Placental pericyte (primary cell): ENCODE results near the gene OST4. TPM values are rescaled to one million over a fixed set of nuclear protein-coding genes. Genes with fewer than 3 reads are reported as not detected.

Source experiments
- total RNA-seq: library from RNA; depleted of rRNA; stranded (reverse); fragments of >200 nt; gene quantifications from 2 replicates; pipeline ENCODE4 v1.2.3, GENCODE V29; 2012

OST4 gene
- 124 and 174 TPM in 2 replicates for total RNA-seq

DNA sequence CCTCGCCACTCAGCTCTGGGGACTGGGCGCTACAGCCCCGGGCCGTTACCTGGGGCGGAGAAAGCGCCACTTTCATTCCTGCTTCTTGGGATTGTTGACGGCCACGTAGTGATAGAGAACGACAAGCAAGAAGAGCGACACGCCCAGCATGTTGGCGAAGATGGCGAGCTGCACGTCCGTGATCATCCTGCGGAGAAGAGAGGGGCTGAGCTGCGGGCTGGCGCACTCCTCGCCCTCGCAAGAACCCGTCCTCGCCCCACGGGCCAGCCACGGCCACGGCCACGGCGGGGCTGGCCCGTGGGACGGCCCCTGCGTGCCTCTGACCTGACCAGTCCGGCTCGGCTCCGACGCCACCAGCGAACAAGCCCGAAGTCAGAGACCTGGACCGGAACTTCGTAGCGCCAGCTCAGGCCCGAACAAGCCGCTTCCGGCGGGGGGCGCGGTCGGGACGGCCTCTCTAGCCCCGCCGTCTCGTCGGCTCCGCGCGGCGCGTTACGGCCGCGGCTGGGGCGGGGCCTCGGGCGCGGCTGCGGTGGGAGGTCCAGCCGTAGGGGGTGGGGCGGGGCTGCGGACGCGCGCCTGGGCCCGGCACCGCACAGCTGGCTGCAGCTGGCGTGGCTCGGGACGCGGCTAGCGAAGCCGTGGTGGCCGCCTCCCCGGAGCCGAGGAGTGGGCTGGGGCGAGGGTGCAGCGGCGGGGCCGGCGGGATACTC lies at the start of gene OST4:
TSS of gene OST4 (minus strand) at position 378 of the 713 bp plus-strand sequence.

DNA sequence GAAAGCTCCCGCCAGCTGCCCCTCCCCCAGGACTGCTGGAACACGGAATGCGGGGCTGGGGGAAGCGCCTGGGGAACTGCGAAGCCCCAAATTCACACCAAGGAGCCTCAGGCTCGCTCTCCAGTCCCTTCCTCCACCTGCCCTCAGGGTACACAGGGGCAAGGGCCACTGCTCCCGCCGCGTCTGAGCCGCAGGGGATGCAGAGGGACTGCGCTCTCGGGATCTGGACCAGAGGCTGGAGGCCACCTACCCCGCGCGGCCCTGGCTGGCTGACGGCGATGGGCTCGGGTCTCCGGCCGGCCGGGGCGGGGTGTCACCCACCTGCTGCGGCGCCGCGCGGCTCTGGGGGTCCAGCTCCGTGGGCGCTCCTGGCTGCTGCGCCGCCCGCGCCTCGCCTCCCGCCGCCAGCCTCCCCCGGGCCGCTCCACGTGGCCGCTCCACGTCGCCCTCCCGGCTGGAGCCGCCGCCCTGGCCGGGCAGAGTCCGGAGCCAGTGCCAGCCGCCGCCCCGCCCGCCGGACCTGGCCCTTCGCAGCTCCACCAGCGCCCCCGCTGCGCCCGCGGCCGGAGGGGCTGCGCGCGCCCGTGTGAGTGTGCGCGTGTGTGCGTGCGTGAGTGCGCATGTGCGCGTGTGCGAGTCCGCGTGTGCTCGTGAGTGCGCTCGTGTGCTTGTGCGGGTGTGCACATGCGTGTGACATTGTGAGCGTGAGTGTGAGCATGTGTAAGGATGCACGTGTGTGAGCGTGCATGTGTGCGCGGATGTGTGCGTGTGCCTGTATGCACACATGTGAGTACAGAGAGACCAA lies 47.3 kb upstream of the OST4 start, which contains the start of gene CGREF1:
TSS of gene CGREF1 (minus strand) at position 604 of the 805 bp plus-strand sequence. CDS start 14,762 bp downstream, outside the sequence.

DNA sequence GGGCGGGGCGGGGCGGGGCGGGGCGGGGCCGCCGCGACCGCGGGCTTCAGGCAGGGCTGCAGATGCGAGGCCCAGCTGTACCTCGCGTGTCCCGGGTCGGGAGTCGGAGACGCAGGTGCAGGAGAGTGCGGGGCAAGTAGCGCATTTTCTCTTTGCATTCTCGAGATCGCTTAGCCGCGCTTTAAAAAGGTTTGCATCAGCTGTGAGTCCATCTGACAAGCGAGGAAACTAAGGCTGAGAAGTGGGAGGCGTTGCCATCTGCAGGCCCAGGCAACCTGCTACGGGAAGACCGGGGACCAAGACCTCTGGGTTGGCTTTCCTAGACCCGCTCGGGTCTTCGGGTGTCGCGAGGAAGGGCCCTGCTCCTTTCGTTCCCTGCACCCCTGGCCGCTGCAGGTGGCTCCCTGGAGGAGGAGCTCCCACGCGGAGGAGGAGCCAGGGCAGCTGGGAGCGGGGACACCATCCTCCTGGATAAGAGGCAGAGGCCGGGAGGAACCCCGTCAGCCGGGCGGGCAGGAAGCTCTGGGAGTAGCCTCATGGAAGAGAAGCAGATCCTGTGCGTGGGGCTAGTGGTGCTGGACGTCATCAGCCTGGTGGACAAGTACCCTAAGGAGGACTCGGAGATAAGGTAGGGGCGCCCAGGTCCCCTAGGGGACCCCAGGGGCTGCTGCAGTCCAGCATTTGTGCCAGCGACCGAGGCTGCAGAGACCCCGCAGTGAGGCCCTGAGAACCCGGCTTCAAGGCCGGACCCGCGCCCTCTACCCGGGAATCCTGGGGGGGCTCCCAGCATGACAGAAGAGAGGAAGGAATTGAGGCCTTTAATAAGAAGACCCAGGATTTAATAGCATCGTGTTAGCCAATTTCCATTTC lies 15.5 kb upstream of the OST4 start, which contains the start of gene KHK:
TSS of gene KHK (plus strand) at position 49 of the 870 bp plus-strand sequence. CDS start at position 537, 488 bp downstream.

DNA sequence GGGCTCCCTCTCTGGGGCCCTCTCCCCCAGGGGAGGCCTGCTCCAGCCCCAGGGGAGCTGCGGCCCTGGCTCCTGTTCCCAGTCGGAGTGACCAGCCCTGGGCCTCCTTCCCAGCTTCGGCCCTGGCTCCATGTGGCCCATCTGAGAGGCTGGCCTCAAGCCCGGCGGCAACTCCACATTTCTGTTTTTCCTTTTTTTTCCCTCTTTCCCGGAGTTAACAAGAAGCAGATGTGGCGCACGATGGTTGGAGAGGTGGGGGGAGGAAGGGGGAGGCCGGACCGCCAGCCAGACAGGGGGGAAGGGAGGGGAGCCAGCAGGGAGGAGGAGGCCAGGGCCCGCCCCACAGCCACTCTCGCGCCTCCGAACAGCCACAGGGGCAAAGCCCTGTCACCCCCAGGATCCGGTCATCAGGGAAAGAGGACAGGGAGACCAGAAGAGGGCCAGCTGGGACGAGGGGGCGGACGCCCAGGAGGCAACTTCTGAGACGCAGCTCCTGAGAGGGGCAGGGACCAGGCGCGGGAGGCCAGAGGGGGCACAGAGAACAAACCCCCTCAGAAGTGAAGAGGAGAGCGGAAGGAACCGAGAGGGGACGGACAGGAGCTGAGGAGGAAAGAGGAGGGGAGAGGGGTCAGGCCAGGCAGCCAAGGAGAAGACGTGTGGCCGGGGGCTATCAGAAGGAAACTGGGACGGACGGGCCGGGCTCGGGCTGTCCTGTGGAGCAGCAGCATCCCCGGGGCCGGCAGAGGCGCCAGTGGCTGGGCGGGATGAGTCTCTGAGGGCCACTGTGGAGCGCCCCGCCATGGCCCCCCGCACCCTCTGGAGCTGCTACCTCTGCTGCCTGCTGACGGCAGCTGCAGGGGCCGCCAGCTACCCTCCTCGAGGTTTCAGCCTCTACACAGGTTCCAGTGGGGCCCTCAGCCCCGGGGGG lies 7.1 kb upstream of the OST4 start, which contains the start of gene EMILIN1:
TSS of gene EMILIN1 (plus strand) at position 349 of the 928 bp plus-strand sequence. CDS start at position 800, 451 bp downstream.

DNA sequence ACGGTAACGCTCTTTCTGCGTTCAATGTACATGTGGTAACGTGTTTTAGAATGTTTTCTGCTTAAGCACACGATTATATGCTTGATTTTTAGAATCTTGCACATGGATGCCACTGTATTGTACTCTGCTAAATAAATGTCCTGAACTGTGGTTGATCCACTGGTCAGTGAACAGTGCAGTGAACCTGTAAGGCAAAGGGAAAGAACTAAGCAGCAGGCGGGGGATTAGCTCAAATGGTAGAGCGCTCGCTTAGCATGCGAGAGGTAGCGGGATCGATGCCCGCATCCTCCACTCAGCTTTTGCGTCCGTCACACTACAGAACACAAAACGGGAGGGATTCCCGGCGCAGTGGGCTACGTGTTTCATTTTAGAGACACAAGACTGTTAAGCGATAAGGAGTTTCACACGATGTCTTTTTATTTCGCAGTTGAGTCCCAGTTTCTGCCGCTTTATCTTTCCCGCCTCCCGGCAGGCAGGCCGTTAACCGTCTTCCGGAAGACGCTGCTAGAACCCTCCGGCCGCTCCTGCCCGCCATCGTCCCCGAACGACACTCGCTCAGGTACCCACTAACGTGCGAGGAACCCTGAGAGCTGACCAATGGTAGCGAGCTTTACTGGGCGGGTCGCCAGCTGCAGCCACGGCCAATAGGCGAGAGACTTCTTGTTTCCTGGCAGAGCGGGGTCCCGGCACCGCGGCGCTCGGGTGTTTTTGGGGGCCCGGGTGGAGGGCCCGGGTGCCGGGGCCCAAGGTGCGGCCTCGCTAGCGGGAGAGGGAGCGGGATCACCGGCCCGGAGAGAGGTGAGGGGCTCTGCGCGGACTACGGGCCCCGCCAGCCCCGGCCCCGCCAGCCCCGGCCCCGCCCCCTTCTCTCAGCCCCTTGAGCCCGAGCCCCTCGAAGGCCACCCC lies 20.2 kb downstream of the OST4 start, which contains the start of gene AGBL5:
TSS of gene AGBL5 (plus strand) at position 673 of the 906 bp plus-strand sequence. CDS start 1,291 bp downstream, outside the sequence.

DNA sequence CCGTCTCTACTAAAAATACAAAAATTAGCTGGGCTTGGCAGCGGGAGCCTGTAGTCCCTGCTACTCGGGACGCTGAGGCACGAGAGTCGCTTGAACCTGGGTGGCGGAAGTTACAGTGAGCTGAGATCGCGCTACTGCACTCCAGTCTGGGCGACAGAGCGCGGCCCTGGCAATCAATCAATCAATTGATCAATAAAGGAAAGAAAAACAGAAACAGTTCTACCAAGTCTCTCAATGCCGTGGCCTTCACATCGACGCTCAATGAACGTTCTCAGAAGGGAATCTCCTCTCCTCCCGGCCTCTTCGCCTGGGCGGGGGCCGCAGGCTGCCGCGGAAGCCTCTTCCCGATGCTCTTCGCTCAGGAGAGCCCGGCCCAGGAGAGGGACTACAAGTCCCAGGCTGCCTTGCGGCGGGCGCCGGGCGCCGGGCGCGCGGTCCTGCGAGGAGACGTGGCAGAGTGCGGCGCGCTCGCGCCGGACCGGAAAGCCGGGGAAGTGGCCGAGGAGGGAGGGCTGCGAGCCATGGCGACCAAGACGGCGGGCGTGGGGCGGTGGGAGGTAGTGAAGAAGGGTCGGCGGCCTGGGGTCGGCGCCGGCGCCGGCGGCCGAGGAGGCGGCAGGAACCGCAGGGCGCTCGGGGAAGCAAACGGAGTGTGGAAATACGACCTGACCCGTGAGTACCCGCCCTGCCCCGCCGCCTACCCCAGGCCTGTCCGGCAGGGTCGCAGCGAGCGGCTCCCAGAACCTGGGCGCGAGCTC lies 38.8 kb downstream of the OST4 start, which contains the start of gene TMEM214:
TSS of gene TMEM214 (plus strand) at position 471 of the 758 bp plus-strand sequence. CDS start at position 522, 51 bp downstream.

Other genes with a start within 250 kb of the OST4 start
- gene DPYSL5, start 223.5 kb downstream of the OST4 start, total RNA-seq = not detected in 2 replicates
- gene MAPRE3, start 101.0 kb downstream of the OST4 start, total RNA-seq = 4.2 and 7.2 TPM in 2 replicates
- 74.2 and 98.0 TPM in 2 replicates for gene TMEM214, start 38.7 kb downstream of the OST4 start, total RNA-seq
- 24.9 TPM in 2 replicates for gene AGBL5, start 20.0 kb downstream of the OST4 start, total RNA-seq
- 189 and 203 TPM in 2 replicates for gene EMILIN1, start 7.0 kb upstream of the OST4 start, total RNA-seq
- 0.22 and 1.3 TPM in 2 replicates for gene KHK, start 15.1 kb upstream of the OST4 start, total RNA-seq
- gene CGREF1, start 47.5 kb upstream of the OST4 start, total RNA-seq = 0.88 TPM in 1 of 2 replicates, not detected in the other
- not detected in 2 replicates for gene ABHD1, start 52.2 kb upstream of the OST4 start, total RNA-seq
- gene PREB, start 63.0 kb upstream of the OST4 start, total RNA-seq = 76.7 and 108 TPM in 2 replicates
- not detected in 2 replicates for gene PRR30, start 67.8 kb upstream of the OST4 start, total RNA-seq
- gene TCF23, start 77.3 kb upstream of the OST4 start, total RNA-seq = not detected in 2 replicates
- gene ATRAID, start 140.4 kb upstream of the OST4 start, total RNA-seq = 143 and 170 TPM in 2 replicates
- gene SLC5A6, start 140.6 kb upstream of the OST4 start, total RNA-seq = 39.6 and 59.4 TPM in 2 replicates
- gene CAD, start 145.7 kb upstream of the OST4 start, total RNA-seq = 34.4 and 72.2 TPM in 2 replicates
- 0.14 TPM in 1 of 2 replicates, not detected in the other for gene SLC30A3, start 191.4 kb upstream of the OST4 start, total RNA-seq
- not detected in 2 replicates for gene DNAJC5G, start 203.8 kb upstream of the OST4 start, total RNA-seq
- gene TRIM54, start 210.8 kb upstream of the OST4 start, total RNA-seq = not detected in 2 replicates
- 0.86 and 1.1 TPM in 2 replicates for gene UCN, start 236.8 kb upstream of the OST4 start, total RNA-seq